H1 (cell line): ENCODE data around the gene EXTL1. TPM values are rescaled to one million over a fixed set of nuclear protein-coding genes. Genes with fewer than 3 reads are reported as not detected.

ENCODE experiments used
- BCL11A ChIP-seq, 2 experiments: IDR thresholded peaks; one replicate each; pipeline ENCODE4 v1.6.1; 2011; ENCODE audit warnings: low read depth in 2 of 2, low read length in 2 of 2, mild to moderate bottlenecking in 2 of 2
- CHD7 ChIP-seq: fragments of 300-600 bp; sonication (generic); IDR thresholded peaks from 2 replicates; pipeline ENCODE4 v1.7.1; 2012; ENCODE audit warnings: low read length, moderate library complexity, mild to moderate bottlenecking, inconsistent platforms; ENCODE audit not compliant: insufficient replicate concordance
- CTCF ChIP-seq, 3 experiments: IDR thresholded peaks; 1 replicate in 2 of 3; 2 replicates in 1 of 3; pipeline versions ENCODE4 v1.5.1 to v1.6.1; 2011; ENCODE audit warnings: low read length in 3 of 3, mild to moderate bottlenecking in 3 of 3, inconsistent platforms in 2 of 3, low read depth in 1 of 3, moderate library complexity in 1 of 3; ENCODE audit not compliant: insufficient read depth in 1 of 3; ENCODE audit errors: control extremely low read depth in 1 of 3
- POLR2A ChIP-seq, 2 experiments: IDR thresholded peaks; 1 replicate in 1 of 2; 2 replicates in 1 of 2; pipeline ENCODE4 v1.6.1; 2011; ENCODE audit warnings: low read depth in 2 of 2, low read length in 2 of 2, mild to moderate bottlenecking in 2 of 2; ENCODE audit errors: control extremely low read depth in 1 of 2
- polyA plus RNA-seq, 7 experiments: library from polyadenylated mRNA; depleted of rRNA in 3 of 7; stranded (reverse) in 5 of 7; unstranded in 2 of 7; fragments of >200 nt in 5 of 7; fragments of 200-250 nt in 2 of 7; gene quantifications; 1 replicate in 5 of 7; 2 replicates in 1 of 7; 4 replicates in 1 of 7; pipeline versions ENCODE4 v1.2.1 to v1.2.3, GENCODE V29; 2011 to 2013; ENCODE audit warnings: missing spikeins in 2 of 7, mixed read lengths in 2 of 7
- total RNA-seq: library from RNA; stranded (reverse); fragmentation: NEBNext Ultra II Directional; extraction: Animal tissue kit (Norgen Biotek cat#: 25700); gene quantifications from 2 replicates; pipeline ENCODE4 v1.2.1, GENCODE V29; 2021

EXTL1 gene
- total and polyA plus RNA-seq, 2 of the 8 experiments (the other 6 are each of a cell fraction or from before 2014, with no cell fraction given), result 0.89 to 1.2 TPM

GRCh38 chr1:26083208-26083607 is 61.6 kb downstream of the EXTL1 start (continued):
- no peak for TF ChIP-seq CHD7
- no peak for TF ChIP-seq POLR2A (IDR thresholded peaks at IDR 0.05; ENCODE audit: control extremely low read depth in 1 of 2, low read depth in 2 of 2, low read length in 2 of 2)
- TF ChIP-seq BCL11A (IDR thresholded peaks at IDR 0.05; ENCODE audit: low read depth in 2 of 2, low read length in 2 of 2), result no peak
- no peak for TF ChIP-seq CTCF (IDR thresholded peaks at IDR 0.05; ENCODE audit: control extremely low read depth in 1 of 3, insufficient read depth in 1 of 3, low read depth in 1 of 3, low read length in 3 of 3)
